CD8-positive, alpha-beta memory T cell (primary cell): ENCODE data around the gene B3GALT6. TPM values are rescaled to one million over a fixed set of nuclear protein-coding genes. Genes with fewer than 3 reads are reported as not detected.

Source experiments
- CTCF ChIA-PET: fragments of 350-600 bp; sonication (Branson Sonifier 250); formaldehyde crosslinking; loops from one replicate; lab custom pipeline; 2021; ENCODE audit warnings: antibody characterized with exemption; lab: Charles Lee
- POLR2A ChIA-PET: fragments of 350-600 bp; sonication (Branson Sonifier 250); formaldehyde crosslinking; loops from one replicate; lab custom pipeline; 2021; ENCODE audit warnings: antibody characterized with exemption; lab: Charles Lee
- DNase-seq, 5 donors: peaks; one replicate each; pipeline versions ENCODE4 v3.0.0 to v3.0.0-alpha.2; 2020 to 2022; ENCODE audit warnings: mixed read lengths in 1 of 5
- H3K27ac ChIP-seq: one replicate; pipeline ENCODE4 v1.7.0; 2013; ENCODE audit warnings: low read depth, mild to moderate bottlenecking, low read length, moderate library complexity
- H3K27me3 ChIP-seq: 2 replicates; pipeline ENCODE4 v1.7.0; 2013; ENCODE audit warnings: low read length, mild to moderate bottlenecking; ENCODE audit not compliant: insufficient read depth, poor library complexity, severe bottlenecking
- H3K36me3 ChIP-seq: 2 replicates; pipeline ENCODE4 v1.7.0; 2013; ENCODE audit warnings: mild to moderate bottlenecking, low read length, moderate library complexity; ENCODE audit not compliant: insufficient read depth
- H3K4me1 ChIP-seq: 2 replicates; pipeline ENCODE4 v1.7.0; 2013; ENCODE audit warnings: mild to moderate bottlenecking, low read length, moderate library complexity; ENCODE audit not compliant: insufficient read depth
- H3K4me3 ChIP-seq: 2 replicates; pipeline ENCODE4 v1.7.0; 2013; ENCODE audit warnings: mild to moderate bottlenecking, low read length
- H3K9me3 ChIP-seq: 2 replicates; pipeline ENCODE4 v1.7.0; 2013; ENCODE audit warnings: mild to moderate bottlenecking, low read length
- H3K27ac Mint-ChIP-seq, 8 donors: one replicate each; pipeline ENCODE4 v1.8.0; 2020 to 2021; ENCODE audit warnings: mixed read lengths in 8 of 8, mild to moderate bottlenecking in 6 of 8, inconsistent platforms in 3 of 8, moderate library complexity in 3 of 8
- H3K27me3 Mint-ChIP-seq, 2 donors: one replicate each; pipeline ENCODE4 v1.8.0; 2020 to 2021; ENCODE audit warnings: mixed read lengths in 2 of 2, mild to moderate bottlenecking in 1 of 2, moderate library complexity in 1 of 2
- H3K36me3 Mint-ChIP-seq, 3 donors: one replicate each; pipeline ENCODE4 v1.8.0; 2020 to 2021; ENCODE audit warnings: mixed read lengths in 3 of 3, inconsistent platforms in 1 of 3, mild to moderate bottlenecking in 1 of 3
- H3K4me1 Mint-ChIP-seq, 3 donors: one replicate each; pipeline ENCODE4 v1.8.0; 2020 to 2021; ENCODE audit warnings: mixed read lengths in 3 of 3, inconsistent platforms in 1 of 3, mild to moderate bottlenecking in 1 of 3
- H3K4me3 Mint-ChIP-seq, 7 donors: one replicate each; pipeline ENCODE4 v1.8.0; 2020 to 2021; ENCODE audit warnings: mixed read lengths in 7 of 7, mild to moderate bottlenecking in 6 of 7, moderate library complexity in 4 of 7, inconsistent platforms in 2 of 7
- H3K9me3 Mint-ChIP-seq, 5 donors: one replicate each; pipeline ENCODE4 v1.8.0; 2020 to 2022; ENCODE audit warnings: mixed read lengths in 5 of 5, mild to moderate bottlenecking in 3 of 5, moderate library complexity in 2 of 5, inconsistent platforms in 1 of 5
- polyA plus RNA-seq: library from polyadenylated mRNA; unstranded; fragments of 300-500 nt; fragmentation: Illumina TruSeq; gene quantifications from one replicate; pipeline ENCODE4 v1.2.3, GENCODE V29; 2021
- total RNA-seq, 2 experiments: library from RNA; stranded (reverse); gene quantifications; one replicate each; pipeline ENCODE4 v1.2.3, GENCODE V29; 2021

The B3GALT6 gene
- total and polyA plus RNA-seq, 3 experiments from 2014 or later: 16.4 to 24.1 (median 23.7) TPM

- POLR2A ChIA-PET: interaction anchor here (1.4 kb wide), 1 partner anchor 31 kb away, joined by 3 read pairs; no protein-coding TSS in a partner anchor
Observed at GRCh38 chr1:1274299-1274930, 42.4 kb downstream of the B3GALT6 start.

GRCh38 chr1:1274931-1275431 is 42.9 kb downstream of the B3GALT6 start:
- peaks cover 0 to 25% (median 3%) of the 10 kb centered on the region in 3 donors for H3K36me3 Mint-ChIP-seq
- CTCF ChIA-PET: interaction anchor here (0.6 kb wide), 1 partner anchor 17 kb away, joined by 3 read pairs; no protein-coding TSS in a partner anchor
- no peaks in the 10 kb centered on the region for H3K27me3 ChIP-seq
- H3K27ac Mint-ChIP-seq: peak overlapping the region in 3 of 8 donors; percentile 23 to 68 (median 43)
- no peak overlapping the region for H3K4me3 ChIP-seq
- no peaks in the 10 kb centered on the region for H3K27me3 Mint-ChIP-seq
- peaks cover 35% of the 10 kb centered on the region for H3K4me1 ChIP-seq
- no peaks in the 10 kb centered on the region for H3K9me3 ChIP-seq
- peaks cover 24 to 38% (median 31%) of the 10 kb centered on the region in 3 donors for H3K4me1 Mint-ChIP-seq
- DNase-seq: no peak
- no peaks in the 10 kb centered on the region for H3K36me3 ChIP-seq
- peak overlapping the region; percentile 53 to 87 (median 64) for H3K4me3 Mint-ChIP-seq
- POLR2A ChIA-PET: no interaction called here
- no peak overlapping the region for H3K27ac ChIP-seq
- no peaks in the 10 kb centered on the region for H3K9me3 Mint-ChIP-seq

More at GRCh38 chr1:1274299-1274930, 42.4 kb downstream of the B3GALT6 start:
- Mint-ChIP-seq H3K4me1 (peaks cover 28 to 43% (median 37%) of the 10 kb centered on the region in 3 donors), H3K9me3 (no peaks in the 10 kb centered on the region), H3K36me3 (peaks cover 0 to 28% (median 3%) of the 10 kb centered on the region in 3 donors), H3K27me3 (no peaks in the 10 kb centered on the region), H3K27ac (peak overlapping the region in 4 of 8 donors; percentile 15 to 68 (median 33)), H3K4me3 (peak overlapping the region; percentile 53 to 87 (median 71))
- CTCF ChIA-PET: interaction anchor here (0.6 to 1.4 kb wide), 2 partner anchors 24 to 97 kb away, joined by 3 read pairs; no protein-coding TSS in a partner anchor
- Histone ChIP-seq H3K27me3 (no peaks in the 10 kb centered on the region), H3K27ac (peak overlapping the region; percentile 47), H3K36me3 (no peaks in the 10 kb centered on the region), H3K4me1 (peaks cover 39% of the 10 kb centered on the region), H3K4me3 (peak overlapping the region; percentile 59), H3K9me3 (no peaks in the 10 kb centered on the region)
- no peak for DNase-seq

- Mint-ChIP-seq H3K27ac (peak overlapping the region in 3 of 8 donors; percentile 45 to 86 (median 57)), H3K9me3 (no peaks in the 10 kb centered on the region), H3K36me3 (peaks cover 0 to 16% (median 0%) of the 10 kb centered on the region in 3 donors), H3K4me3 (peak overlapping the region; percentile 30 to 64 (median 42)), H3K4me1 (peaks cover 15 to 29% (median 23%) of the 10 kb centered on the region in 3 donors), H3K27me3 (no peaks in the 10 kb centered on the region)
- Histone ChIP-seq H3K4me1 (peaks cover 26% of the 10 kb centered on the region), H3K27me3 (no peaks in the 10 kb centered on the region), H3K36me3 (no peaks in the 10 kb centered on the region), H3K9me3 (no peaks in the 10 kb centered on the region), H3K27ac (no peak overlapping the region), H3K4me3 (no peak overlapping the region)
- POLR2A ChIA-PET: no interaction called here
- CTCF ChIA-PET: interaction anchor here (0.6 kb wide), 1 partner anchor 16 kb away, joined by 3 read pairs; no protein-coding TSS in a partner anchor
- DNase-seq: no peak
Observed at GRCh38 chr1:1275836-1276235, 43.8 kb downstream of the B3GALT6 start.

- no peaks in the 10 kb centered on the region for H3K9me3 Mint-ChIP-seq
- ChIA-PET CTCF (no interaction called here), POLR2A (interaction anchor here (0.7 kb wide), 1 partner anchor 31 kb away, joined by 4 read pairs; no protein-coding TSS in a partner anchor)
Observed at GRCh38 chr1:1278620-1279019, 46.6 kb downstream of the B3GALT6 start.

GRCh38 chr1:1279028-1279427 is 47.0 kb downstream of the B3GALT6 start:
- Histone ChIP-seq H3K9me3 (no peaks in the 10 kb centered on the region), H3K36me3 (no peaks in the 10 kb centered on the region), H3K27me3 (no peaks in the 10 kb centered on the region), H3K4me3 (no peak overlapping the region), H3K4me1 (peaks cover 7% of the 10 kb centered on the region), H3K27ac (no peak overlapping the region)
- Mint-ChIP-seq H3K27me3 (no peaks in the 10 kb centered on the region), H3K4me3 (no peak overlapping the region), H3K27ac (no peak overlapping the region), H3K9me3 (no peaks in the 10 kb centered on the region), H3K4me1 (peaks cover 0 to 5% (median 0%) of the 10 kb centered on the region in 3 donors), H3K36me3 (no peaks in the 10 kb centered on the region)
- DNase-seq: no peak
- ChIA-PET POLR2A (interaction anchor here (0.7 kb wide), 1 partner anchor 30 kb away, joined by 4 read pairs; no protein-coding TSS in a partner anchor), CTCF (no interaction called here)

More at GRCh38 chr1:1278620-1279019, 46.6 kb downstream of the B3GALT6 start:
- Histone ChIP-seq H3K36me3 (no peaks in the 10 kb centered on the region), H3K4me3 (no peak overlapping the region), H3K27me3 (no peaks in the 10 kb centered on the region), H3K27ac (no peak overlapping the region), H3K4me1 (peaks cover 7% of the 10 kb centered on the region), H3K9me3 (no peaks in the 10 kb centered on the region)
- Mint-ChIP-seq H3K27ac (peak overlapping the region in 1 of 8 donors; percentile 26), H3K36me3 (no peaks in the 10 kb centered on the region), H3K27me3 (no peaks in the 10 kb centered on the region), H3K4me1 (peaks cover 0 to 5% (median 0%) of the 10 kb centered on the region in 3 donors), H3K4me3 (peak overlapping the region in 1 of 7 donors; percentile 60)
- no peak for DNase-seq

- ChIA-PET POLR2A (no interaction called here), CTCF (no interaction called here)
- Mint-ChIP-seq H3K4me3 (no peak overlapping the region), H3K4me1 (no peaks in the 10 kb centered on the region), H3K27me3 (no peaks in the 10 kb centered on the region), H3K36me3 (no peaks in the 10 kb centered on the region), H3K27ac (peak overlapping the region in 1 of 8 donors; percentile 52), H3K9me3 (no peaks in the 10 kb centered on the region)
- H3K36me3 ChIP-seq: no peaks in the 10 kb centered on the region
- no peak overlapping the region for H3K4me3 ChIP-seq
- no peak overlapping the region for H3K27ac ChIP-seq
- H3K9me3 ChIP-seq: no peaks in the 10 kb centered on the region
- H3K27me3 ChIP-seq: no peaks in the 10 kb centered on the region
- no peaks in the 10 kb centered on the region for H3K4me1 ChIP-seq
- no peak for DNase-seq
Observed at GRCh38 chr1:1280782-1281481, 48.9 kb downstream of the B3GALT6 start.

GRCh38 chr1:1281533-1282321 is 49.7 kb downstream of the B3GALT6 start:
- Histone ChIP-seq H3K27me3 (no peaks in the 10 kb centered on the region), H3K36me3 (no peaks in the 10 kb centered on the region), H3K4me3 (no peak overlapping the region), H3K27ac (no peak overlapping the region), H3K9me3 (no peaks in the 10 kb centered on the region), H3K4me1 (no peaks in the 10 kb centered on the region)
- Mint-ChIP-seq H3K4me3 (no peak overlapping the region), H3K4me1 (no peaks in the 10 kb centered on the region), H3K9me3 (no peaks in the 10 kb centered on the region), H3K27me3 (no peaks in the 10 kb centered on the region), H3K36me3 (no peaks in the 10 kb centered on the region), H3K27ac (no peak overlapping the region)
- CTCF ChIA-PET: no interaction called here
- POLR2A ChIA-PET: no interaction called here
- no peak for DNase-seq
